ENCODE results near the gene CLCN3.

DNA sequence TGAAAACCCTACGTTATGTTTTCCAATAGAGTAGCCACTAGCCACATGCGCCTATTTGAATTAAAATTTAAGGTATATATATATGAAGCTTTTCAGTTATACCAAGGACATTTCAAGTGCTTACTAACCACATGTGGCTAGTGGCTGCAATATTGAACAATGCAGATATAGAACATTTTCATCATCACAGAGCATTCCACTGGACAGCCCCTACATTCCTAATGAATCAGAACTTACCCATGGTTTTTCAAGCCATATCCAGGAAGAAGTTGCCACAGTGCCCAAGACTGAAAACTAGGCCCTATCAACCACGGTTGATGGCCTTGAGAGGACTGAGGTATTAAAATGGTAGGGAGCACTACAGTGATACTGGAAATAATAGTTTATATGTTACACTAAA lies 37.7 kb upstream of the CLCN3 start:
- TF ChIP-seq, protein P1, sequence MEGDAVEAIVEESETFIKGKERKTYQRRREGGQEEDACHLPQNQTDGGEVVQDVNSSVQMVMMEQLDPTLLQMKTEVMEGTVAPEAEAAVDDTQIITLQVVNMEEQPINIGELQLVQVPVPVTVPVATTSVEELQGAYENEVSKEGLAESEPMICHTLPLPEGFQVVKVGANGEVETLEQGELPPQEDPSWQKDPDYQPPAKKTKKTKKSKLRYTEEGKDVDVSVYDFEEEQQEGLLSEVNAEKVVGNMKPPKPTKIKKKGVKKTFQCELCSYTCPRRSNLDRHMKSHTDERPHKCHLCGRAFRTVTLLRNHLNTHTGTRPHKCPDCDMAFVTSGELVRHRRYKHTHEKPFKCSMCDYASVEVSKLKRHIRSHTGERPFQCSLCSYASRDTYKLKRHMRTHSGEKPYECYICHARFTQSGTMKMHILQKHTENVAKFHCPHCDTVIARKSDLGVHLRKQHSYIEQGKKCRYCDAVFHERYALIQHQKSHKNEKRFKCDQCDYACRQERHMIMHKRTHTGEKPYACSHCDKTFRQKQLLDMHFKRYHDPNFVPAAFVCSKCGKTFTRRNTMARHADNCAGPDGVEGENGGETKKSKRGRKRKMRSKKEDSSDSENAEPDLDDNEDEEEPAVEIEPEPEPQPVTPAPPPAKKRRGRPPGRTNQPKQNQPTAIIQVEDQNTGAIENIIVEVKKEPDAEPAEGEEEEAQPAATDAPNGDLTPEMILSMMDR (conservative IDR thresholded peaks at IDR 0.05; ENCODE audit: low read depth, low read length) = no peak
- TF ChIP-seq EZH2 (IDR thresholded peaks at IDR 0.05; ENCODE audit: borderline replicate concordance, low read depth, low read length, poor library complexity, severe bottlenecking) = no peak
